ENCODE measurements around the gene TRMT5. TPM values are rescaled to one million over a fixed set of nuclear protein-coding genes. Genes with fewer than 3 reads are reported as not detected.

Gene TRMT5
- total and polyA plus RNA-seq, 2 of the 4 experiments (the other 2 are of a cell fraction), result 5.0 to 10.4 TPM

- H2BK120ac ChIP-seq (ENCODE audit: low read depth, low read length), result no peak overlapping the region
- H4K8ac ChIP-seq (ENCODE audit: low read depth in 2 of 2, low read length in 2 of 2), result no peak overlapping the region
- no peak overlapping the region for H2BK5ac ChIP-seq (ENCODE audit: low read depth, low read length, poor library complexity, severe bottlenecking)
- dilution Hi-C loops (cut with HindIII; ENCODE audit: low sequenced_read_pairs, unreplicated experiment) (no loop called here), in situ Hi-C loops (cut with MboI; ENCODE audit: low sequenced_read_pairs) (no loop called here), intact Hi-C loops (cut with micrococcal nuclease) (no loop called here)
- no peak overlapping the region for H3K56ac ChIP-seq (ENCODE audit: extremely low read depth, insufficient read depth, low read length)
- BruUV-seq (replicated peaks), result no TSS peak
- H2AK9ac ChIP-seq (replicated peaks; ENCODE audit: low read depth, low read length, poor library complexity), result no peak overlapping the region
- no CpG with 5 or more reads among the region's 3 CpGs for WGBS, 2 experiments (ENCODE audit: extremely low coverage in 2 of 2, insufficient read length in 1 of 2)
- H4K5ac ChIP-seq (ENCODE audit: low read depth, low read length), result no peak overlapping the region
- no peak overlapping the region for H2AK5ac ChIP-seq (ENCODE audit: low read depth, low read length)
- H3K9me3 ChIP-seq (ENCODE audit: control insufficient read depth, insufficient read depth, low read length), result no peaks in the 10 kb centered on the region
- no peak overlapping the region for H3K4me2 ChIP-seq (ENCODE audit: low read depth, low read length)
- H2BK20ac ChIP-seq (ENCODE audit: low read depth, low read length), result no peak overlapping the region
- H3K4ac ChIP-seq (ENCODE audit: low read depth, low read length), result no peak overlapping the region
- no peaks in the 10 kb centered on the region for H4K20me1 ChIP-seq (ENCODE audit: insufficient read depth, low read length)
- H3K23ac ChIP-seq (ENCODE audit: low read depth, low read length), result no peak overlapping the region
- H3K14ac ChIP-seq (replicated peaks; ENCODE audit: low read depth, low read length), result no peak overlapping the region
- no peak overlapping the region for H2AFZ ChIP-seq (replicated peaks; ENCODE audit: low read length, poor library complexity)
- no peak overlapping the region for H3K9ac ChIP-seq (ENCODE audit: low read depth, low read length)
- ChIA-PET CTCF (no interaction called here), POLR2A (ENCODE audit: unreplicated experiment) (no interaction called here)
- 0 out of 2 replicates have a peak, but pooled peaks cover 3% of the 10 kb centered on the region for H3K9me1 ChIP-seq (ENCODE audit: insufficient read depth, low read length)
- no peak overlapping the region for H3K18ac ChIP-seq (ENCODE audit: low read depth, low read length)
- H3K4me1 ChIP-seq (ENCODE audit: control insufficient read depth, insufficient read depth, low read length), result peaks cover 3% of the 10 kb centered on the region; the same call in 1 of the 2 replicates
- no peaks in the 10 kb centered on the region for H3K27me3 ChIP-seq (ENCODE audit: control insufficient read depth, insufficient read depth, low read length)
- no peak overlapping the region for H3K4me3 ChIP-seq (ENCODE audit: insufficient read depth, low read depth, low read length)
- peaks cover 10% of the 10 kb centered on the region for H3K36me3 ChIP-seq (ENCODE audit: control insufficient read depth, insufficient read depth, low read length)
- H3K27ac ChIP-seq (ENCODE audit: insufficient read depth, low read length), result no peak overlapping the region
- no peak for ATAC-seq (ENCODE audit: low read depth)
- no peak for DNase-seq
- H3K79me1 ChIP-seq (ENCODE audit: low read depth in 1 of 2, low read length in 2 of 2), result peaks cover 10 to 23% of the 10 kb centered on the region in 2 experiments; a peak in 2 of 4 replicates
- no peak overlapping the region for H4K91ac ChIP-seq (ENCODE audit: insufficient read depth, low read depth, low read length)
- TF ChIP-seq CEBPB (IDR thresholded peaks at IDR 0.05; ENCODE audit: low read depth, low read length), result no peak
- TF ChIP-seq FOS (IDR thresholded peaks at IDR 0.05; ENCODE audit: low read depth, low read length), result no peak
- no peak for TF ChIP-seq RAD21 (IDR thresholded peaks at IDR 0.05; ENCODE audit: low read length)
- TF ChIP-seq RFX5 (IDR thresholded peaks at IDR 0.05; ENCODE audit: low read depth, low read length), result no peak
- TF ChIP-seq SMC3 (IDR thresholded peaks at IDR 0.05; ENCODE audit: low read depth, low read length), result no peak
- no peak for TF ChIP-seq ELK1 (IDR thresholded peaks at IDR 0.05; ENCODE audit: borderline replicate concordance, low read depth, low read length)
- no peak for TF ChIP-seq POLR2A (IDR thresholded peaks at IDR 0.05; ENCODE audit: low read depth, low read length)
- no peak for TF ChIP-seq MAFK (IDR thresholded peaks at IDR 0.05; ENCODE audit: low read depth, low read length)
- TF ChIP-seq, protein P1, sequence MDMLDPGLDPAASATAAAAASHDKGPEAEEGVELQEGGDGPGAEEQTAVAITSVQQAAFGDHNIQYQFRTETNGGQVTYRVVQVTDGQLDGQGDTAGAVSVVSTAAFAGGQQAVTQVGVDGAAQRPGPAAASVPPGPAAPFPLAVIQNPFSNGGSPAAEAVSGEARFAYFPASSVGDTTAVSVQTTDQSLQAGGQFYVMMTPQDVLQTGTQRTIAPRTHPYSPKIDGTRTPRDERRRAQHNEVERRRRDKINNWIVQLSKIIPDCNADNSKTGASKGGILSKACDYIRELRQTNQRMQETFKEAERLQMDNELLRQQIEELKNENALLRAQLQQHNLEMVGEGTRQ (IDR thresholded peaks at IDR 0.05; ENCODE audit: low read depth, low read length), result no peak
- TF ChIP-seq NFE2L2 (IDR thresholded peaks at IDR 0.05; ENCODE audit: low read depth, low read length), result no peak
- TF ChIP-seq CHD1 (IDR thresholded peaks at IDR 0.05; ENCODE audit: low read depth, low read length), result no peak
- TF ChIP-seq, protein P2, sequence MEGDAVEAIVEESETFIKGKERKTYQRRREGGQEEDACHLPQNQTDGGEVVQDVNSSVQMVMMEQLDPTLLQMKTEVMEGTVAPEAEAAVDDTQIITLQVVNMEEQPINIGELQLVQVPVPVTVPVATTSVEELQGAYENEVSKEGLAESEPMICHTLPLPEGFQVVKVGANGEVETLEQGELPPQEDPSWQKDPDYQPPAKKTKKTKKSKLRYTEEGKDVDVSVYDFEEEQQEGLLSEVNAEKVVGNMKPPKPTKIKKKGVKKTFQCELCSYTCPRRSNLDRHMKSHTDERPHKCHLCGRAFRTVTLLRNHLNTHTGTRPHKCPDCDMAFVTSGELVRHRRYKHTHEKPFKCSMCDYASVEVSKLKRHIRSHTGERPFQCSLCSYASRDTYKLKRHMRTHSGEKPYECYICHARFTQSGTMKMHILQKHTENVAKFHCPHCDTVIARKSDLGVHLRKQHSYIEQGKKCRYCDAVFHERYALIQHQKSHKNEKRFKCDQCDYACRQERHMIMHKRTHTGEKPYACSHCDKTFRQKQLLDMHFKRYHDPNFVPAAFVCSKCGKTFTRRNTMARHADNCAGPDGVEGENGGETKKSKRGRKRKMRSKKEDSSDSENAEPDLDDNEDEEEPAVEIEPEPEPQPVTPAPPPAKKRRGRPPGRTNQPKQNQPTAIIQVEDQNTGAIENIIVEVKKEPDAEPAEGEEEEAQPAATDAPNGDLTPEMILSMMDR (conservative IDR thresholded peaks at IDR 0.05; ENCODE audit: low read depth, low read length), result no peak
- no peak for TF ChIP-seq RCOR1 (IDR thresholded peaks at IDR 0.05; ENCODE audit: insufficient replicate concordance, low read length)
- no peak for TF ChIP-seq MXI1 (IDR thresholded peaks at IDR 0.05; ENCODE audit: borderline replicate concordance, low read depth, low read length)
- no peak for TF ChIP-seq MAZ (IDR thresholded peaks at IDR 0.05; ENCODE audit: borderline replicate concordance, low read depth, low read length)
- TF ChIP-seq BHLHE40 (IDR thresholded peaks at IDR 0.05; ENCODE audit: low read depth, low read length), result no peak
- H2BK15ac ChIP-seq (ENCODE audit: low read depth, low read length), result no peak overlapping the region
These were observed 7.8 kb downstream of the TRMT5 start for GRCh38 chr14:60973070-60973469.

Measured in IMR-90 (cell line).